SK-N-SH (cell line): Measurements from ENCODE around the gene MYO1E. TPM values are rescaled to one million over a fixed set of nuclear protein-coding genes. Genes with fewer than 3 reads are reported as not detected.

Source experiments
- CTCF ChIA-PET: fragments of 300-600, 350-600 bp; formaldehyde crosslinking; extraction: SDS; loops from one replicate; lab custom pipeline; 2021; lab: Yijun Ruan, JAX
- POLR2A ChIA-PET: fragments of 350-600 bp; sonication (Branson Sonifier 250); formaldehyde crosslinking; extraction: SDS; loops from one replicate; lab custom pipeline; 2020; ENCODE audit warnings: antibody characterized with exemption, inconsistent platforms; lab: Yijun Ruan, JAX
- DNase-seq: peaks from one replicate; pipeline ENCODE4 v3.0.0; 2012
- H2AFZ ChIP-seq: fragments of 200-600 bp; sonication (generic); 2 replicates; pipeline ENCODE4 v1.8.1; 2016; ENCODE audit warnings: antibody characterized with exemption, mild to moderate bottlenecking, low read depth
- H3F3A ChIP-seq: fragments of 200-600 bp; sonication (generic); replicated peaks from 2 replicates; pipeline ENCODE3; 2016; ENCODE audit warnings: antibody characterized with exemption, mild to moderate bottlenecking; ENCODE audit not compliant: insufficient read depth
- H3K27ac ChIP-seq, 2 experiments: fragments of 200-500 bp in 1 of 2; fragments of 200-600 bp in 1 of 2; sonication (Bioruptor generic) in 1 of 2; sonication (generic), shearing (Covaris generic) in 1 of 2; 2 replicates each; pipeline versions ENCODE4 v1.5.1 to v1.6.1; 2014 to 2016; ENCODE audit warnings: low read depth in 2 of 2, inconsistent platforms in 1 of 2, low read length in 1 of 2, mild to moderate bottlenecking in 1 of 2, mixed read lengths in 1 of 2
- H3K27me3 ChIP-seq: fragments of 200-600 bp; sonication (generic), shearing (Covaris generic); 2 replicates; pipeline ENCODE4 v1.6.1; 2016; ENCODE audit warnings: mixed run types; ENCODE audit not compliant: insufficient read depth
- H3K36me3 ChIP-seq, 2 experiments: fragments of 200-500 bp in 1 of 2; fragments of 200-600 bp in 1 of 2; sonication (Bioruptor generic) in 1 of 2; sonication (generic) in 1 of 2; replicated peaks in 1 of 2; 2 replicates each; pipeline versions ENCODE3 to v1.5.1; 2014 to 2016; ENCODE audit warnings: low read length in 1 of 2, mild to moderate bottlenecking in 1 of 2; ENCODE audit not compliant: insufficient read depth in 2 of 2, control insufficient read depth in 1 of 2
- H3K4me1 ChIP-seq, 2 experiments: fragments of 200-500 bp in 1 of 2; fragments of 200-600 bp in 1 of 2; sonication (Bioruptor generic) in 1 of 2; sonication (generic), shearing (Covaris generic) in 1 of 2; 2 replicates each; pipeline versions ENCODE4 v1.5.1 to v1.6.1; 2014 to 2016; ENCODE audit warnings: low read depth in 1 of 2, low read length in 1 of 2, mixed run types in 1 of 2; ENCODE audit not compliant: insufficient read depth in 2 of 2, control insufficient read depth in 1 of 2
- H3K4me2 ChIP-seq: fragments of 200-600 bp; sonication (generic), shearing (Covaris generic); 2 replicates; pipeline ENCODE4 v1.6.1; 2017; ENCODE audit warnings: mixed run types
- H3K4me3 ChIP-seq, 2 experiments: fragments of 200-500 bp in 1 of 2; fragments of 200-600 bp in 1 of 2; sonication (Bioruptor generic) in 1 of 2; sonication (generic), shearing (Covaris generic) in 1 of 2; 2 replicates each; pipeline versions ENCODE4 v1.5.1 to v1.8.1; 2014 to 2016; ENCODE audit warnings: low read depth in 2 of 2, inconsistent platforms in 1 of 2, low read length in 1 of 2, mild to moderate bottlenecking in 1 of 2, mixed read lengths in 1 of 2, moderate library complexity in 1 of 2
- H3K79me2 ChIP-seq: fragments of 200-600 bp; sonication (generic); 2 replicates; pipeline ENCODE4 v1.8.1; 2017; ENCODE audit warnings: mild to moderate bottlenecking; ENCODE audit not compliant: insufficient read depth
- H3K9ac ChIP-seq: fragments of 200-600 bp; sonication (generic); 2 replicates; pipeline ENCODE4 v1.6.1; 2017; ENCODE audit warnings: mixed run types
- H3K9me2 ChIP-seq: fragments of 200-600 bp; sonication (generic); 2 replicates; pipeline ENCODE4 v1.6.1; 2017; ENCODE audit warnings: mixed run types
- H3K9me3 ChIP-seq: fragments of 200-600 bp; sonication (generic); 2 replicates; pipeline ENCODE4 v1.6.1; 2017; ENCODE audit warnings: mixed run types, mild to moderate bottlenecking, moderate library complexity
- H4K20me1 ChIP-seq: fragments of 200-600 bp; sonication (generic); 2 replicates; pipeline ENCODE4 v1.6.1; 2017; ENCODE audit warnings: mild to moderate bottlenecking, mixed run types; ENCODE audit not compliant: insufficient read depth
- ELF1 ChIP-seq: IDR thresholded peaks from 2 replicates; pipeline ENCODE4 v1.4.0; 2012
- FOXJ3 ChIP-seq: sonication (generic); formaldehyde crosslinking; IDR thresholded peaks from 2 replicates; pipeline ENCODE4 v1.5.1; 2020; ENCODE audit warnings: mild to moderate bottlenecking, missing genetic modification reagents
- GABPA ChIP-seq: IDR thresholded peaks from 2 replicates; pipeline ENCODE4 v1.4.0; 2012; ENCODE audit warnings: low read depth, mild to moderate bottlenecking
- GATA2 ChIP-seq: sonication (generic); formaldehyde crosslinking; IDR thresholded peaks from 2 replicates; pipeline ENCODE4 v1.5.0; 2020; ENCODE audit warnings: mild to moderate bottlenecking, missing genetic modification reagents
- IRF3 ChIP-seq: fragments of 150-350 bp; IDR thresholded peaks from 2 replicates; pipeline ENCODE4 v1.6.1; 2016; ENCODE audit warnings: mild to moderate bottlenecking, low read depth, low read length
- JUND ChIP-seq: IDR thresholded peaks from 2 replicates; pipeline ENCODE4 v1.4.0; 2012
- MXI1 ChIP-seq: IDR thresholded peaks from 2 replicates; pipeline ENCODE4 v1.6.1; 2012; ENCODE audit warnings: mild to moderate bottlenecking, low read depth, low read length, improper control_type of control experiment
- PBX3 ChIP-seq: IDR thresholded peaks from 2 replicates; pipeline ENCODE4; 2012
- POLR2AphosphoS5 ChIP-seq: IDR thresholded peaks from 2 replicates; pipeline ENCODE4 v1.6.1; 2012; ENCODE audit warnings: low read depth, low read length
- RAD21 ChIP-seq: IDR thresholded peaks from 2 replicates; pipeline ENCODE4 v1.6.1; 2012; ENCODE audit warnings: mild to moderate bottlenecking, low read length
- RCOR1 ChIP-seq: fragments of 150-350 bp; IDR thresholded peaks from 2 replicates; pipeline ENCODE4 v1.6.1; 2017; ENCODE audit warnings: antibody characterized with exemption, low read length
- RFX5 ChIP-seq: IDR thresholded peaks from 2 replicates; pipeline ENCODE4 v1.6.1; 2012; ENCODE audit warnings: mild to moderate bottlenecking, improper control_type of control experiment, low read length
- SIN3A ChIP-seq: IDR thresholded peaks from 2 replicates; pipeline ENCODE4 v1.6.1; 2012; ENCODE audit warnings: low read depth, mild to moderate bottlenecking, low read length, moderate library complexity, borderline replicate concordance
- TCF12 ChIP-seq: IDR thresholded peaks from 2 replicates; pipeline ENCODE4 v1.4.0; 2012
- USF1 ChIP-seq: IDR thresholded peaks from 2 replicates; pipeline ENCODE4 v1.4.0; 2012; ENCODE audit warnings: low read depth, borderline replicate concordance
- ZBTB33 ChIP-seq: IDR thresholded peaks from 2 replicates; pipeline ENCODE4 v1.4.0; 2012; ENCODE audit warnings: low read depth, borderline replicate concordance
- WGBS: methylation state at CpG from one replicate; pipeline ENCODE4 v1.1.6; 2017; ENCODE audit warnings: low lambda C conversion rate; 5-methylcytosine and 5-hydroxymethylcytosine counted together
- polyA plus RNA-seq, 3 experiments: library from polyadenylated mRNA; depleted of rRNA; stranded (reverse); fragments of >200 nt; gene quantifications; 2 replicates each; pipeline ENCODE4 v1.2.3, GENCODE V29; 2012

MYO1E gene
- polyA plus RNA-seq, 1 of the 3 experiments (the other 2 are of a cell fraction), result 9.7 TPM

GRCh38 chr15:59329091-59329490 is 43.6 kb downstream of the MYO1E start:
- WGBS, result 92% methylated on average over 4 of the region's 4 CpGs
- H3K36me3 ChIP-seq, result no peaks in the 10 kb centered on the region
- H2AFZ ChIP-seq, result no peak overlapping the region
- H3K4me3 ChIP-seq, result no peak overlapping the region
- no peaks in the 10 kb centered on the region for H3K9me3 ChIP-seq
- ChIA-PET POLR2A (no interaction called here), CTCF (no interaction called here)
- no peaks in the 10 kb centered on the region for H3F3A ChIP-seq
- TF ChIP-seq JUND, result no peak
- no peak for TF ChIP-seq GATA2 (CRISPR knock-in tag)
- TF ChIP-seq RAD21, result no peak
- no peak for TF ChIP-seq ELF1
- no peak for TF ChIP-seq USF1
- no peak for TF ChIP-seq RFX5
- TF ChIP-seq SIN3A, result no peak
- no peak for TF ChIP-seq ZBTB33
- no peak for TF ChIP-seq PBX3
- no peak for TF ChIP-seq MXI1
- TF ChIP-seq POLR2AphosphoS5, result no peak
- no peak for TF ChIP-seq FOXJ3 (CRISPR knock-in tag)
- TF ChIP-seq RCOR1, result no peak
- TF ChIP-seq GABPA, result no peak
- no peak for TF ChIP-seq IRF3
- TF ChIP-seq TCF12, result no peak
- no peak overlapping the region for H3K4me2 ChIP-seq
- no peaks in the 10 kb centered on the region for H3K27me3 ChIP-seq
- H3K9me2 ChIP-seq, result no peaks in the 10 kb centered on the region
- H3K9ac ChIP-seq, result no peak overlapping the region
- no peak for DNase-seq
- H3K79me2 ChIP-seq, result peaks cover 39% of the 10 kb centered on the region
- no peaks in the 10 kb centered on the region for H3K4me1 ChIP-seq
- peaks cover 3% of the 10 kb centered on the region; the same call in 1 of the 2 replicates for H4K20me1 ChIP-seq
- H3K27ac ChIP-seq, result peak overlapping the region; percentile 51 to 71; a peak in 3 of 4 replicates
